ENCODE measurements around the gene HIRA.
"Not testable (repeated sequence)": the region's sequence is repeated elsewhere in the genome, so short reads cannot be mapped to it uniquely, and the experiment has no call there.

The HIRA gene

GRCh38 chr22:19443544-19444211, 12.1 kb upstream of the HIRA start:
- no peak overlapping the region for H3K4me3 ChIP-seq (ENCODE audit: low read depth, low read length)
- in situ Hi-C loops (cut with HindIII; ENCODE audit: low sequenced_read_pairs) = no loop called here
- TF ChIP-seq CTCF (IDR thresholded peaks at IDR 0.05; ENCODE audit: low read depth, low read length, missing control alignments) = no peak
- no peak for DNase-seq (ENCODE audit: low read depth)

GRCh38 chr22:19442166-19442565, 10.6 kb upstream of the HIRA start:
- DNase-seq (ENCODE audit: low read depth) = no peak
- H3K4me3 ChIP-seq (ENCODE audit: low read depth, low read length) = no peak overlapping the region
- TF ChIP-seq CTCF (IDR thresholded peaks at IDR 0.05; ENCODE audit: low read depth, low read length, missing control alignments) = no peak
- in situ Hi-C loops (cut with HindIII; ENCODE audit: low sequenced_read_pairs) = no loop called here

GRCh38 chr22:19440411-19441195, 9.1 kb upstream of the HIRA start:
- H3K4me3 ChIP-seq (ENCODE audit: low read depth, low read length) = no peak overlapping the region
- TF ChIP-seq CTCF (IDR thresholded peaks at IDR 0.05; ENCODE audit: low read depth, low read length, missing control alignments) = no peak
- in situ Hi-C loops (cut with HindIII; ENCODE audit: low sequenced_read_pairs) = no loop called here
- no peak for DNase-seq (ENCODE audit: low read depth)

GRCh38 chr22:19438298-19438697, 6.8 kb upstream of the HIRA start:
- DNase-seq (ENCODE audit: low read depth) = no peak
- in situ Hi-C loops (cut with HindIII; ENCODE audit: low sequenced_read_pairs) = no loop called here
- no peak for TF ChIP-seq CTCF (IDR thresholded peaks at IDR 0.05; ENCODE audit: low read depth, low read length, missing control alignments)
- H3K4me3 ChIP-seq (ENCODE audit: low read depth, low read length) = no peak overlapping the region

- DNase-seq (ENCODE audit: low read depth); H3K4me3 ChIP-seq (ENCODE audit: low read depth, low read length); in situ Hi-C loops (cut with HindIII; ENCODE audit: low sequenced_read_pairs): not testable (repeated sequence)
These were observed 5.1 kb upstream of the HIRA start for GRCh38 chr22:19436444-19437161.

GRCh38 chr22:19434829-19435580, 3.5 kb upstream of the HIRA start:
- in situ Hi-C loops (cut with HindIII; ENCODE audit: low sequenced_read_pairs) = no loop called here
- TF ChIP-seq CTCF (IDR thresholded peaks at IDR 0.05; ENCODE audit: low read depth, low read length, missing control alignments) = no peak
- no peak for DNase-seq (ENCODE audit: low read depth)
- no peak overlapping the region for H3K4me3 ChIP-seq (ENCODE audit: low read depth, low read length)

All from astrocyte of the cerebellum (primary cell).